GM21360 (cell line): Measurements from ENCODE around the gene PCDH15.
"Not testable (repeated sequence)": the region's sequence is repeated elsewhere in the genome, so short reads cannot be mapped to it uniquely, and the experiment has no call there.

Source experiments
- ATAC-seq: cut with Tn5 transposase; IDR thresholded peaks from one replicate; pipeline ENCODE4 v1.9.1; 2021; ENCODE audit warnings: mild to moderate bottlenecking, moderate library complexity; ENCODE audit not compliant: unreplicated experiment

The PCDH15 gene

GRCh38 chr10:54415483-54415882, 385.5 kb downstream of the PCDH15 start:
- ATAC-seq = no peak

GRCh38 chr10:54402576-54402975, 398.5 kb downstream of the PCDH15 start:
- ATAC-seq = no peak

- ATAC-seq = no peak
These were observed 405.0 kb downstream of the PCDH15 start for GRCh38 chr10:54396031-54396430.

GRCh38 chr10:54394598-54394997, 406.4 kb downstream of the PCDH15 start:
- ATAC-seq = not testable (repeated sequence)

- ATAC-seq = no peak
These were observed 428.9 kb downstream of the PCDH15 start for GRCh38 chr10:54372179-54372578.

- ATAC-seq = no peak
These were observed 432.0 kb downstream of the PCDH15 start for GRCh38 chr10:54368984-54369383.

GRCh38 chr10:54363390-54363789, 437.6 kb downstream of the PCDH15 start:
- no peak for ATAC-seq

- ATAC-seq = no peak
These were observed 459.0 kb downstream of the PCDH15 start for GRCh38 chr10:54342058-54342457.

- ATAC-seq = no peak
These were observed 465.7 kb downstream of the PCDH15 start for GRCh38 chr10:54335296-54335695.

GRCh38 chr10:54319341-54319740, 481.7 kb downstream of the PCDH15 start:
- no peak for ATAC-seq

GRCh38 chr10:54318470-54318869, 482.6 kb downstream of the PCDH15 start:
- ATAC-seq = no peak

- ATAC-seq = no peak
These were observed 486.6 kb downstream of the PCDH15 start for GRCh38 chr10:54314430-54314829.

- no peak for ATAC-seq
These were observed 516.4 kb downstream of the PCDH15 start for GRCh38 chr10:54284526-54285193.

- ATAC-seq = no peak
These were observed 519.0 kb downstream of the PCDH15 start for GRCh38 chr10:54282012-54282411.

- no peak for ATAC-seq
These were observed 534.6 kb downstream of the PCDH15 start for GRCh38 chr10:54266395-54266794.

- no peak for ATAC-seq
These were observed 538.3 kb downstream of the PCDH15 start for GRCh38 chr10:54262726-54263125.

- ATAC-seq = no peak
These were observed 541.9 kb downstream of the PCDH15 start for GRCh38 chr10:54259104-54259503.

- ATAC-seq = no peak
These were observed 566.2 kb downstream of the PCDH15 start for GRCh38 chr10:54234832-54235231.

- ATAC-seq = no peak
These were observed 597.6 kb downstream of the PCDH15 start for GRCh38 chr10:54203401-54203800.

GRCh38 chr10:54198051-54198450, 603.0 kb downstream of the PCDH15 start:
- ATAC-seq = no peak

GRCh38 chr10:54194806-54195205, 606.2 kb downstream of the PCDH15 start:
- ATAC-seq = no peak

- no peak for ATAC-seq
These were observed 641.1 kb downstream of the PCDH15 start for GRCh38 chr10:54159924-54160323.

GRCh38 chr10:54148508-54148907, 652.5 kb downstream of the PCDH15 start:
- no peak for ATAC-seq
